ENCODE results near the gene KCND1.

GRCh38 chrX:48999030-48999429, 27.4 kb upstream of the KCND1 start:
- TF ChIP-seq REST (IDR thresholded peaks at IDR 0.05) = no peak
- TF ChIP-seq RAD21 (IDR thresholded peaks at IDR 0.05) = no peak
